H4 (cell line): ENCODE data around the gene TAS1R2. TPM values are rescaled to one million over a fixed set of nuclear protein-coding genes. Genes with fewer than 3 reads are reported as not detected.
"Not testable (repeated sequence)": the region's sequence is repeated elsewhere in the genome, so short reads cannot be mapped to it uniquely, and the experiment has no call there.

Source experiments
- DNase-seq: peaks from one replicate; pipeline ENCODE4 v3.0.0-alpha.2; 2015; ENCODE audit warnings: low spot score
- total RNA-seq: library from RNA; depleted of rRNA; stranded (reverse); fragments of >200 nt; shearing (Covaris generic); gene quantifications from 2 replicates; pipeline ENCODE4 v1.2.3, GENCODE V29; 2014

The TAS1R2 gene
- total RNA-seq, 1 experiment from 2014 or later = not detected

- no peak for DNase-seq
These were observed 10.6 kb upstream of the TAS1R2 start for GRCh38 chr1:18869847-18870594.

- DNase-seq = no peak
These were observed 9.5 kb upstream of the TAS1R2 start for GRCh38 chr1:18868801-18869424.

- DNase-seq = no peak
These were observed 8.9 kb upstream of the TAS1R2 start for GRCh38 chr1:18868354-18868753.

GRCh38 chr1:18866846-18867245 lies 7.4 kb upstream of the TAS1R2 start:
- DNase-seq = no peak

GRCh38 chr1:18866314-18866713 lies 6.9 kb upstream of the TAS1R2 start:
- DNase-seq = no peak

GRCh38 chr1:18865176-18865575 lies 5.7 kb upstream of the TAS1R2 start:
- no peak for DNase-seq

- DNase-seq = no peak
These were observed 2.1 kb upstream of the TAS1R2 start for GRCh38 chr1:18861590-18861989.

GRCh38 chr1:18861082-18861481 lies 1.6 kb upstream of the TAS1R2 start:
- DNase-seq = no peak

GRCh38 chr1:18858070-18858688 lies 1.3 kb downstream of the TAS1R2 start:
- DNase-seq = no peak

- no peak for DNase-seq
These were observed 3.0 kb downstream of the TAS1R2 start for GRCh38 chr1:18856435-18856834.

GRCh38 chr1:18855573-18855972 lies 3.9 kb downstream of the TAS1R2 start:
- no peak for DNase-seq

GRCh38 chr1:18854331-18855025 lies 5.0 kb downstream of the TAS1R2 start:
- no peak for DNase-seq

GRCh38 chr1:18852501-18852900 lies 7.0 kb downstream of the TAS1R2 start:
- DNase-seq = no peak

- no peak for DNase-seq
These were observed 10.2 kb downstream of the TAS1R2 start for GRCh38 chr1:18849261-18849711.

- DNase-seq = not testable (repeated sequence)
These were observed 11.7 kb downstream of the TAS1R2 start for GRCh38 chr1:18847723-18848122.

- DNase-seq = no peak
These were observed 19.3 kb downstream of the TAS1R2 start for GRCh38 chr1:18840145-18840544.

- DNase-seq = no peak
These were observed 22.8 kb downstream of the TAS1R2 start for GRCh38 chr1:18836654-18837053.

GRCh38 chr1:18832319-18832718 lies 27.1 kb downstream of the TAS1R2 start:
- DNase-seq = not testable (repeated sequence)

GRCh38 chr1:18831656-18832055 lies 27.8 kb downstream of the TAS1R2 start:
- no peak for DNase-seq

GRCh38 chr1:18830596-18830995 lies 28.9 kb downstream of the TAS1R2 start:
- no peak for DNase-seq

- DNase-seq = no peak
These were observed 29.8 kb downstream of the TAS1R2 start for GRCh38 chr1:18829671-18830070.

GRCh38 chr1:18828224-18828623 lies 31.2 kb downstream of the TAS1R2 start:
- DNase-seq = no peak
